ENCODE results near the gene AGR2.

AGR2 gene

DNA sequence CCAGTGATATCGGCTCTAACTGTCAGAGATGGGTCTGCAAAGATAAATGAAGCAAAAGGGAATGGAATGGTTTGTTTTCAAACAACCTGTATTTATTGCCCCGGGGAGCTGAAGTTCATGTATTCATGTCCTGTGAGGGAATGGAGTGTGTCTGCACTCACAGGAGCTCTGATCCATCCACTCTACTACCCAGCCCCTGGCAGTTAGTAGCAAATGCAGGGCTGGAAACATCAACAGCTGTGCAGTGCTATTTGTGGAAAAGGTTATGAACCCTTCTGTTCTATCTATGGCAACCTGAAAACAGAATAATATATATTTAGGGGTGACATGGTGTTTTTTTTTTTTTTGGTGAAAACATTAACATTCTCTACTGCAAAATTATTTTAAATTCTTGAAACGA, 9.8 kb downstream of the AGR2 start:
- no peak overlapping the region for H3K9ac ChIP-seq (ENCODE audit: low read length)
- no peak overlapping the region for H2BK5ac ChIP-seq (ENCODE audit: low read depth, low read length, poor library complexity, severe bottlenecking)
- no peaks in the 10 kb centered on the region for H3K27me3 ChIP-seq (ENCODE audit: control insufficient read depth in 1 of 2, insufficient read depth in 1 of 2, low read length in 2 of 2)
- H3K4me1 ChIP-seq (ENCODE audit: control insufficient read depth, insufficient read depth, low read depth, low read length), result no peaks in the 10 kb centered on the region
- DNase-seq, result no peak
- no peak overlapping the region for H2AFZ ChIP-seq (ENCODE audit: low read depth, low read length)
- no peak overlapping the region for H2BK15ac ChIP-seq (ENCODE audit: low read depth, poor library complexity, severe bottlenecking)
- no peak overlapping the region for H4K91ac ChIP-seq (ENCODE audit: low read length)
- no peaks in the 10 kb centered on the region for H3K9me3 ChIP-seq (ENCODE audit: control insufficient read depth, low read length)
- H4K8ac ChIP-seq (ENCODE audit: low read length), result no peak overlapping the region
- no peak overlapping the region for H2BK12ac ChIP-seq (ENCODE audit: low read length in 2 of 2)
- no peak overlapping the region for H3K4me2 ChIP-seq (ENCODE audit: low read length, poor library complexity, severe bottlenecking)
- no peaks in the 10 kb centered on the region for H3K79me1 ChIP-seq (replicated peaks; ENCODE audit: low read length, poor library complexity, severe bottlenecking)
- no peak overlapping the region for H3K14ac ChIP-seq (ENCODE audit: low read length in 2 of 2)
- H3K36me3 ChIP-seq (ENCODE audit: control insufficient read depth in 1 of 2, insufficient read depth in 2 of 2, low read depth in 1 of 2, low read length in 2 of 2), result no peaks in the 10 kb centered on the region
- H3K27ac ChIP-seq (ENCODE audit: low read length, poor library complexity, severe bottlenecking), result no peak overlapping the region
- WGBS, result 73% methylated on average over 2 of the region's 3 CpGs
- H3K4ac ChIP-seq (ENCODE audit: low read depth in 1 of 2, low read length in 2 of 2), result no peak overlapping the region
- no peak overlapping the region for H3K18ac ChIP-seq (ENCODE audit: low read depth in 1 of 2, low read length in 2 of 2)
- no peak overlapping the region for H2AK5ac ChIP-seq (ENCODE audit: low read length, severe bottlenecking)
- no peak overlapping the region for H3K23ac ChIP-seq (ENCODE audit: low read length in 2 of 2)
- H3K4me3 ChIP-seq (ENCODE audit: insufficient read depth in 1 of 2, low read depth in 1 of 2, low read length in 2 of 2), result no peak overlapping the region
- no peak overlapping the region for H2BK120ac ChIP-seq (ENCODE audit: low read depth, low read length)

DNA sequence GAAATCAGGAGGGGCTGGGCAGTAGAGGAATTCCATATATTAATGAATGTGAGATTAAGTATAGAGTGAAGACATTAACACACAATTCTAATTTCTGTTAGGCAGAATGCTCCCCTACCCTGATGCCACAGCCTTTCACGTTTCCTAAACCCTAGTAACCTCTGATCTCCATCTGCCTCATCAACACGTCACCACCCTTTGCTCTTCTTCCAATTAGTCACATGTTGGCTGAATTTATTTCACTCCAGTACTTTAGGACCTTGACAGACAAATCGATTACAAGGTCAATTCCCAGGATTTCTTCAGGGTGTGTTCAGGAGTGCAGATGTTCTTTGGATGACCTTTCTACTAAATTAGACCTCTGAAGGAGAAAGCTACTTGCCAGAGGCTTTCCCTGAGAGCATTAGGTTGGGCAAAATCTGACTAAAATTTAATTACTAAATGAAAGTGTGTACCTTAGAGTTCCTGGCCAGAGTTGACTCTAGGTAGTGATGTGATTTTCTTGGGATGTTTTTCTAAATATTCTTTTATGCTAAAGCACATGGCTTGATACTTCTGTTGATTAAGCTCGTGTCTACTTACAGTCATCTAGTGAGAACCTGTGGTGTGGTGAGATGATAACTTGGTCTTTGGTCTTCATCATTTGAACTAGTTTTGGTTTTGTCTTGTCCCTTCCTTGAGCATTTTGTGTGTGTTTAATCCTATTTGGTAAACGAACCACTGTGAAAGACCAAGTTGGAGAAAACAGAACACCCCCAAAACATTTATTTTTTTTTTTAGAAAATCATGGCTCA, 12.7 kb downstream of the AGR2 start:
- no peaks in the 10 kb centered on the region for H3K36me3 ChIP-seq (ENCODE audit: control insufficient read depth in 1 of 2, insufficient read depth in 2 of 2, low read depth in 1 of 2, low read length in 2 of 2)
- H3K23ac ChIP-seq (ENCODE audit: low read length in 2 of 2), result no peak overlapping the region
- no peak overlapping the region for H3K4me2 ChIP-seq (ENCODE audit: low read length, poor library complexity, severe bottlenecking)
- H4K91ac ChIP-seq (ENCODE audit: low read length), result no peak overlapping the region
- no peak overlapping the region for H2AFZ ChIP-seq (ENCODE audit: low read depth, low read length)
- H4K8ac ChIP-seq (ENCODE audit: low read length), result no peak overlapping the region
- DNase-seq, result no peak
- no peak overlapping the region for H2BK15ac ChIP-seq (ENCODE audit: low read depth, poor library complexity, severe bottlenecking)
- H2BK12ac ChIP-seq (ENCODE audit: low read length in 2 of 2), result no peak overlapping the region
- no peak overlapping the region for H3K9ac ChIP-seq (ENCODE audit: low read length)
- H3K4me1 ChIP-seq (ENCODE audit: control insufficient read depth, insufficient read depth, low read depth, low read length), result no peaks in the 10 kb centered on the region
- no peak overlapping the region for H3K4ac ChIP-seq (ENCODE audit: low read depth in 1 of 2, low read length in 2 of 2)
- H3K4me3 ChIP-seq (ENCODE audit: insufficient read depth in 1 of 2, low read depth in 1 of 2, low read length in 2 of 2), result no peak overlapping the region
- H2BK120ac ChIP-seq (ENCODE audit: low read depth, low read length), result no peak overlapping the region
- H2BK5ac ChIP-seq (ENCODE audit: low read depth, low read length, poor library complexity, severe bottlenecking), result no peak overlapping the region
- H3K18ac ChIP-seq (ENCODE audit: low read depth in 1 of 2, low read length in 2 of 2), result no peak overlapping the region
- no peaks in the 10 kb centered on the region for H3K27me3 ChIP-seq (ENCODE audit: control insufficient read depth in 1 of 2, insufficient read depth in 1 of 2, low read length in 2 of 2)
- H2AK5ac ChIP-seq (ENCODE audit: low read length, severe bottlenecking), result no peak overlapping the region
- H3K14ac ChIP-seq (ENCODE audit: low read length in 2 of 2), result no peak overlapping the region
- H3K79me1 ChIP-seq (replicated peaks; ENCODE audit: low read length, poor library complexity, severe bottlenecking), result no peaks in the 10 kb centered on the region
- H3K27ac ChIP-seq (ENCODE audit: low read length, poor library complexity, severe bottlenecking), result no peak overlapping the region
- H3K9me3 ChIP-seq (ENCODE audit: control insufficient read depth, low read length), result no peaks in the 10 kb centered on the region
- WGBS, result 88% methylated on average over 4 of the region's 5 CpGs

DNA sequence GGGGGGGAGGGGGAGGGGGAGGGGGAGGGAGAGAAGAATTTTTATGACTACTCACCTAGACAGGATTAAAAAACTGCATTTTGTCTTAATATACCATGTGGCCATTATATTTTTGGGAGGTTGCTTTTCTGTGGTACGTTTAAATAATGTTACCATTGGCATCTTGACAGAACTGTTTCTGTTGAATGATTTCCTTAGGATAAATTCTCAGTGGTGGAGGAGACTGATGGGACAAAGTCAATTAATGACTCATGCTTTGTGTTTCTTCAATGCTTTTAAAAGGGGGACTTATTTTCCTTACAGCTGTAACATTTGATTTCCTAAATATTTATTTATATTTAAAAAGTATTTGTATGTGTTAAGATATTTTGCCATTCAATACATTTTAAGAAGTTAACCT, 13.7 kb downstream of the AGR2 start:
- H3K14ac ChIP-seq (ENCODE audit: low read length in 2 of 2), result no peak overlapping the region
- no peaks in the 10 kb centered on the region for H3K4me1 ChIP-seq (ENCODE audit: control insufficient read depth, insufficient read depth, low read depth, low read length)
- H3K79me1 ChIP-seq (replicated peaks; ENCODE audit: low read length, poor library complexity, severe bottlenecking), result no peaks in the 10 kb centered on the region
- no peak overlapping the region for H4K8ac ChIP-seq (ENCODE audit: low read length)
- 68% methylated on average over 1 of the region's 1 CpG for WGBS
- no peak overlapping the region for H2AFZ ChIP-seq (ENCODE audit: low read depth, low read length)
- H2AK5ac ChIP-seq (ENCODE audit: low read length, severe bottlenecking), result no peak overlapping the region
- no peaks in the 10 kb centered on the region for H3K36me3 ChIP-seq (ENCODE audit: control insufficient read depth in 1 of 2, insufficient read depth in 2 of 2, low read depth in 1 of 2, low read length in 2 of 2)
- H3K4ac ChIP-seq (ENCODE audit: low read depth in 1 of 2, low read length in 2 of 2), result no peak overlapping the region
- H2BK12ac ChIP-seq (ENCODE audit: low read length in 2 of 2), result no peak overlapping the region
- H3K9me3 ChIP-seq (ENCODE audit: control insufficient read depth, low read length), result no peaks in the 10 kb centered on the region
- H3K27me3 ChIP-seq (ENCODE audit: control insufficient read depth in 1 of 2, insufficient read depth in 1 of 2, low read length in 2 of 2), result no peaks in the 10 kb centered on the region
- H3K4me3 ChIP-seq (ENCODE audit: insufficient read depth in 1 of 2, low read depth in 1 of 2, low read length in 2 of 2), result no peak overlapping the region
- no peak overlapping the region for H3K23ac ChIP-seq (ENCODE audit: low read length in 2 of 2)
- no peak overlapping the region for H2BK120ac ChIP-seq (ENCODE audit: low read depth, low read length)
- H3K18ac ChIP-seq (ENCODE audit: low read depth in 1 of 2, low read length in 2 of 2), result no peak overlapping the region
- no peak overlapping the region for H4K91ac ChIP-seq (ENCODE audit: low read length)
- H3K9ac ChIP-seq (ENCODE audit: low read length), result no peak overlapping the region
- no peak overlapping the region for H2BK5ac ChIP-seq (ENCODE audit: low read depth, low read length, poor library complexity, severe bottlenecking)
- H2BK15ac ChIP-seq (ENCODE audit: low read depth, poor library complexity, severe bottlenecking), result no peak overlapping the region
- no peak for DNase-seq
- H3K27ac ChIP-seq (ENCODE audit: low read length, poor library complexity, severe bottlenecking), result no peak overlapping the region
- no peak overlapping the region for H3K4me2 ChIP-seq (ENCODE audit: low read length, poor library complexity, severe bottlenecking)

DNA sequence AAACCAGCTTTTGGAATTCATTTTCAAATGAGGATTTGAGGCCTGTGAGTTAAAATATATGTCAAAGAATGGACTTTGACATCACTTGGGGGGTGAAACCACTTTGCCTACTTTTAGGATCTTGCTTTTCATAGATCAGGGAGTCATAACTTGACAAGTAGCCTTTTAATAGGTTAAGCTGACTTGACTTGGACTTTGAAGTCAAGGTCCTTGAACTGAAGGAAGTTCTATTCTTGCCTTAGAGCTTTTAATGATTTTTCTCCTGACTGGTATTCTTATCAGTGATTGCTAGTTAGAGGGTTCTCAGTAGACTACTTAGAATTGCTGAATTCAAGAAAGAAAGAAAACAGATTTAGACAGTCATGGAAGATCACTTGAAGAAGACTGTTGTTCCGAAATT, 17.7 kb downstream of the AGR2 start:
- Histone ChIP-seq H3K4me1 (ENCODE audit: control insufficient read depth, insufficient read depth, low read depth, low read length) (no peaks in the 10 kb centered on the region), H2BK12ac (ENCODE audit: low read length in 2 of 2) (no peak overlapping the region), H3K9ac (ENCODE audit: low read length) (no peak overlapping the region), H4K8ac (ENCODE audit: low read length) (no peak overlapping the region), H3K79me1 (replicated peaks; ENCODE audit: low read length, poor library complexity, severe bottlenecking) (no peaks in the 10 kb centered on the region), H3K27ac (ENCODE audit: low read length, poor library complexity, severe bottlenecking) (no peak overlapping the region), H2BK15ac (ENCODE audit: low read depth, poor library complexity, severe bottlenecking) (no peak overlapping the region), H4K91ac (ENCODE audit: low read length) (no peak overlapping the region), H2AK5ac (ENCODE audit: low read length, severe bottlenecking) (no peak overlapping the region), H2AFZ (ENCODE audit: low read depth, low read length) (no peak overlapping the region), H2BK120ac (ENCODE audit: low read depth, low read length) (no peak overlapping the region), H3K18ac (ENCODE audit: low read depth in 1 of 2, low read length in 2 of 2) (no peak overlapping the region), H3K23ac (ENCODE audit: low read length in 2 of 2) (no peak overlapping the region), H3K27me3 (ENCODE audit: control insufficient read depth in 1 of 2, insufficient read depth in 1 of 2, low read length in 2 of 2) (no peaks in the 10 kb centered on the region), H2BK5ac (ENCODE audit: low read depth, low read length, poor library complexity, severe bottlenecking) (no peak overlapping the region), H3K4ac (ENCODE audit: low read depth in 1 of 2, low read length in 2 of 2) (no peak overlapping the region), H3K4me2 (ENCODE audit: low read length, poor library complexity, severe bottlenecking) (no peak overlapping the region), H3K9me3 (ENCODE audit: control insufficient read depth, low read length) (no peaks in the 10 kb centered on the region), H3K4me3 (ENCODE audit: insufficient read depth in 1 of 2, low read depth in 1 of 2, low read length in 2 of 2) (no peak overlapping the region), H3K14ac (ENCODE audit: low read length in 2 of 2) (no peak overlapping the region), H3K36me3 (ENCODE audit: control insufficient read depth in 1 of 2, insufficient read depth in 2 of 2, low read depth in 1 of 2, low read length in 2 of 2) (no peaks in the 10 kb centered on the region)
- no peak for DNase-seq
- no CpG with 5 or more reads among the region's 1 CpG for WGBS

Data from mesenchymal stem cell (in vitro differentiated cells and primary cell).